Fibroblast of skin of right biceps (primary cell): ENCODE measurements around the gene TARS1.
"Not testable (repeated sequence)": the region's sequence is repeated elsewhere in the genome, so short reads cannot be mapped to it uniquely, and the experiment has no call there.

ENCODE experiments used
- DNase-seq: peaks from one replicate; pipeline ENCODE4 v3.0.0-alpha.2; 2013

TARS1 gene

GRCh38 chr5:33489481-33490067 lies 48.8 kb downstream of the TARS1 start:
- no peak for DNase-seq

- no peak for DNase-seq
Measured at GRCh38 chr5:33490071-33490665, 49.4 kb downstream of the TARS1 start.

- DNase-seq, result no peak
Measured at GRCh38 chr5:33491941-33492340, 51.2 kb downstream of the TARS1 start.

GRCh38 chr5:33494466-33494865 lies 53.7 kb downstream of the TARS1 start:
- no peak for DNase-seq

GRCh38 chr5:33501260-33501659 lies 60.5 kb downstream of the TARS1 start:
- DNase-seq, result no peak

- no peak for DNase-seq
Measured at GRCh38 chr5:33501899-33502298, 61.1 kb downstream of the TARS1 start.

GRCh38 chr5:33504570-33504969 lies 63.8 kb downstream of the TARS1 start:
- no peak for DNase-seq

- DNase-seq, result peak; percentile 40
Measured at GRCh38 chr5:33507426-33507825, 66.7 kb downstream of the TARS1 start.

- DNase-seq, result peak; percentile 15
Measured at GRCh38 chr5:33509036-33509435, 68.3 kb downstream of the TARS1 start.

GRCh38 chr5:33513462-33514185 lies 72.9 kb downstream of the TARS1 start:
- peak; percentile 52 for DNase-seq

- DNase-seq, result not testable (repeated sequence)
Measured at GRCh38 chr5:33515366-33515765, 74.6 kb downstream of the TARS1 start.

- no peak for DNase-seq
Measured at GRCh38 chr5:33516421-33516820, 75.7 kb downstream of the TARS1 start.
